RWPE2 (cell line): ENCODE measurements around the gene NKD1.
A peak's percentile ranks its signal among the peaks of the same experiment; 100 is the strongest.

Experiments used
- ATAC-seq: fragments of 200-7000 bp; cut with Tn5 transposase; 3 replicates; pipeline ENCODE4 v1.9.1; 2021; ENCODE audit warnings: low read depth
- DNase-seq: peaks from one replicate; pipeline ENCODE4 v3.0.0-alpha.2; 2020; ENCODE audit warnings: low spot score
- H3K27ac ChIP-seq: fragments of 450-650 bp; 2 replicates; pipeline ENCODE4 v1.5.1; 2017; ENCODE audit warnings: mild to moderate bottlenecking; ENCODE audit not compliant: poor library complexity, severe bottlenecking
- H3K27me3 ChIP-seq: fragments of 250-450 bp; sonication (Bioruptor Pico); 2 replicates; pipeline ENCODE4 v1.5.1; 2021; ENCODE audit warnings: mild to moderate bottlenecking, moderate library complexity; ENCODE audit not compliant: insufficient read depth, poor library complexity, severe bottlenecking
- H3K36me3 ChIP-seq: fragments of 250-450 bp; sonication (Bioruptor Pico); 2 replicates; pipeline ENCODE4 v1.5.1; 2020; ENCODE audit warnings: low read depth, mild to moderate bottlenecking, moderate library complexity
- H3K4me1 ChIP-seq: fragments of 250-450 bp; sonication (Bioruptor Pico); 2 replicates; pipeline ENCODE4 v1.5.1; 2021; ENCODE audit warnings: mild to moderate bottlenecking, moderate library complexity; ENCODE audit not compliant: insufficient read depth, poor library complexity, severe bottlenecking
- H3K4me3 ChIP-seq: fragments of 250-450 bp; sonication (Bioruptor Pico); 2 replicates; pipeline ENCODE4 v1.5.1; 2021; ENCODE audit warnings: mild to moderate bottlenecking, moderate library complexity; ENCODE audit not compliant: severe bottlenecking
- H3K9me3 ChIP-seq: fragments of 250-450 bp; sonication (Bioruptor Pico); 2 replicates; pipeline ENCODE4 v1.5.1; 2021; ENCODE audit warnings: mild to moderate bottlenecking, moderate library complexity; ENCODE audit not compliant: severe bottlenecking
- TF ChIP-seq, protein P1 (sequence below): fragments of 450-650 bp; IDR thresholded peaks from one replicate; pipeline ENCODE4 v1.5.1; 2017; ENCODE audit warnings: mild to moderate bottlenecking, moderate library complexity; ENCODE audit not compliant: poor library complexity, severe bottlenecking

NKD1 gene

DNA sequence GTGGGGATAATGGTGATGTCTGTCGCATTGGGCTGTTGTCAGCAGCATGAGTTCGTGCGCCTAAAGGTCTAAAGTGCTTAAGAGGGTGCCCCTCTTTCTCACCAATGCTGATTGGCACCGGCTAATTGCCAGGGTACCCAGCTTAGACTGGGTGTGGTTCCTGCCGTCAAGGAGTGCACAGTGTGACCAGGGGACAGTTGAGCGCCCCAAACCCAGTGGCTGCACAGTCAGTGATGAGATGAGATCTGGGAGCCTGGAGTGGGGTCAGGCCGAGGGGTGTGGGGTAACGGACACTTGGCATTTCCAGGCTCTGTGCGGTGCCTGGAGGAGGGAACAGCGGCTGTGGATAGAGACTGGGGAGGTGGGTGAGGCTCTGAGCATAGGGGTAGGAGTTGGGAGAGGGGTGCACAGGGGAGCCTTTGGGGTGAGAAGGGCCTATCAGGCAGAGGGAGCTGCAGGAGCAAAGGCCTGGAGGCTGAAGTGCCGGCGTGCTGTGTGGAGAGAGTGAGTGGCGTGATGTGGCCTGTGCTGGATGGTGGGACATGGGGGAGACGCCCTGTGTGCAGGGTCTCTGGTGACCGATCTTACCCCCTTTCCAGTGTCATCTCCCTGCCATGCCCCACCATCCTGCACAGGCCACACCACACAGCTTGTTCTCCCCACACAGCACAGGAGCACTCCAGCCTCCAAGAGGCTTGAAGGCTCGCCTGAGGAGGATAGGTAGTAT lies 74.6 kb downstream of the NKD1 start:
- DNase-seq, result no peak
- H3K4me1 ChIP-seq, result no peaks in the 10 kb centered on the region
- ATAC-seq, result no peak
- no peaks in the 10 kb centered on the region for H3K9me3 ChIP-seq
- H3K4me3 ChIP-seq, result no peak overlapping the region
- no peaks in the 10 kb centered on the region for H3K27me3 ChIP-seq
- no peak overlapping the region for H3K27ac ChIP-seq
- no peaks in the 10 kb centered on the region for H3K36me3 ChIP-seq
- TF ChIP-seq, protein P1, sequence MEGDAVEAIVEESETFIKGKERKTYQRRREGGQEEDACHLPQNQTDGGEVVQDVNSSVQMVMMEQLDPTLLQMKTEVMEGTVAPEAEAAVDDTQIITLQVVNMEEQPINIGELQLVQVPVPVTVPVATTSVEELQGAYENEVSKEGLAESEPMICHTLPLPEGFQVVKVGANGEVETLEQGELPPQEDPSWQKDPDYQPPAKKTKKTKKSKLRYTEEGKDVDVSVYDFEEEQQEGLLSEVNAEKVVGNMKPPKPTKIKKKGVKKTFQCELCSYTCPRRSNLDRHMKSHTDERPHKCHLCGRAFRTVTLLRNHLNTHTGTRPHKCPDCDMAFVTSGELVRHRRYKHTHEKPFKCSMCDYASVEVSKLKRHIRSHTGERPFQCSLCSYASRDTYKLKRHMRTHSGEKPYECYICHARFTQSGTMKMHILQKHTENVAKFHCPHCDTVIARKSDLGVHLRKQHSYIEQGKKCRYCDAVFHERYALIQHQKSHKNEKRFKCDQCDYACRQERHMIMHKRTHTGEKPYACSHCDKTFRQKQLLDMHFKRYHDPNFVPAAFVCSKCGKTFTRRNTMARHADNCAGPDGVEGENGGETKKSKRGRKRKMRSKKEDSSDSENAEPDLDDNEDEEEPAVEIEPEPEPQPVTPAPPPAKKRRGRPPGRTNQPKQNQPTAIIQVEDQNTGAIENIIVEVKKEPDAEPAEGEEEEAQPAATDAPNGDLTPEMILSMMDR, result no peak

DNA sequence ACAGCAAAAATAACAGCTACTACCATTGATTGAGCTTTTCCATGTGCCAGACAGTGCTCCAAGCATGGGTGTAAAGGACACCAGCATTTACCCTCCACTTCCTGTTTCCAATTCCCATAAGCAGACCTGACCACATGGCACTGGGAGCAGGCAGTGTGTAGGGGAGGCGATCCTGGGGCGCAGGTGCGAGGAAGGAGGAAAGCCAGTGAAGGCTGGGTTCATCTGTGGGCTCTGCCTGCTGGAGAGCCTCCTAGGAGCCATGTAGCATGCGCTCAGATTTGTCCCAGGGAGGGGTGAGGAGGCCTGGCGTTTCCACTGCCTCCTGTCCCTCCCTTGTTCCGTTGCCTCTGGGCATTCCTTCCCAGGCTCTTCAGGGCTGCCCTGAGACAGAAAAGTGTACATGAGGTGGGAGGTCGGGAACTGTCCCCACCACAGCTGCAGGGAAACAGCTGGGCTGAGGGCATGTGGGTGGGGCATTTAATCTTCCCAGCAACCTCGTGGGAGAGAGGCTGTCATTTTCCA lies 76.3 kb downstream of the NKD1 start:
- H3K27ac ChIP-seq, result no peak overlapping the region
- no peak for ATAC-seq
- H3K9me3 ChIP-seq, result no peaks in the 10 kb centered on the region
- no peak overlapping the region for H3K4me3 ChIP-seq
- no peaks in the 10 kb centered on the region for H3K27me3 ChIP-seq
- TF ChIP-seq, protein P1, result no peak
- DNase-seq, result no peak
- H3K4me1 ChIP-seq, result no peaks in the 10 kb centered on the region
- no peaks in the 10 kb centered on the region for H3K36me3 ChIP-seq

DNA sequence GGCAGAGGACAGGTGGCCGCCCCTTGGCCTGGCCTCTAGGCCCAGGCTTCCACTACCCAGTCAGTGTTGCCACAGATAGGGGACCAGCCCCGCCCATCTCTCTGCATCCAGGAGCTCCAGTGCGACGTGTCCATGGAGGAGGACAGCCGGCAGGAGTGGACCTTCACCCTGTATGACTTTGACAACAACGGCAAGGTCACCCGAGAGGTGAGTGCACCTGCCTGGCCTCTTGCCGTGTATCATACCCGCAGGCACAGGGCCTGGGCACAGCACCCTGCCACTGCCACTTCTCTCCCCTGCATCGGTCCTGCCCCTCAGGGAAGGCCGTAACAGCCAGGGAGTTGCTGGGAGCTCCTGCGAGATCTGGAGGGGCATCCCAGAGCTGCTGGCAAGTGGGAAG lies 77.2 kb downstream of the NKD1 start:
- H3K27ac ChIP-seq, result no peak overlapping the region
- H3K36me3 ChIP-seq, result no peaks in the 10 kb centered on the region
- H3K4me1 ChIP-seq, result no peaks in the 10 kb centered on the region
- no peak overlapping the region for H3K4me3 ChIP-seq
- H3K9me3 ChIP-seq, result no peaks in the 10 kb centered on the region
- TF ChIP-seq, protein P1, result no peak
- DNase-seq, result peak; percentile 62
- H3K27me3 ChIP-seq, result no peaks in the 10 kb centered on the region
- no peak for ATAC-seq

DNA sequence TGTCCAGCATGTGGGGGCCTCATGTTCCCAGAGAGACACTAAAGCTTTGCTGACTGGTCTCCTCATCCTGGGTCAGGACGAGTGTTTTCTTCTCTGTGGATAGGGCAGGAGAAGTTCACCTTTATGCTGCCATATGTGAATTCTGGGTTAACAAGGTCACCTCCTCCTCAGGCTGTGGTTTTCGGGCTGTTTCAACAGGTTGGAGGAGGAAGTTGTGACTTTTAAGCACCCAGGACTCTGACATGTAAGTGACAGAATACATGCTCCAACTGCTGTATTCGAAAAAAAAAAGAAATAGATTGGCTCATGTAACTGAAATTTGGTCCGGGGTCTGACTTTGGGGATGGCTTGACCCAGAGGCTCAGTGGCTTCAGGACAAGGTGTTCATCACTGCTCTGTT lies 78.7 kb downstream of the NKD1 start:
- Histone ChIP-seq H3K36me3 (no peaks in the 10 kb centered on the region), H3K27ac (no peak overlapping the region), H3K4me3 (no peak overlapping the region), H3K9me3 (no peaks in the 10 kb centered on the region), H3K4me1 (no peaks in the 10 kb centered on the region), H3K27me3 (no peaks in the 10 kb centered on the region)
- TF ChIP-seq, protein P1, result no peak
- DNase-seq (no peak), ATAC-seq (no peak)

DNA sequence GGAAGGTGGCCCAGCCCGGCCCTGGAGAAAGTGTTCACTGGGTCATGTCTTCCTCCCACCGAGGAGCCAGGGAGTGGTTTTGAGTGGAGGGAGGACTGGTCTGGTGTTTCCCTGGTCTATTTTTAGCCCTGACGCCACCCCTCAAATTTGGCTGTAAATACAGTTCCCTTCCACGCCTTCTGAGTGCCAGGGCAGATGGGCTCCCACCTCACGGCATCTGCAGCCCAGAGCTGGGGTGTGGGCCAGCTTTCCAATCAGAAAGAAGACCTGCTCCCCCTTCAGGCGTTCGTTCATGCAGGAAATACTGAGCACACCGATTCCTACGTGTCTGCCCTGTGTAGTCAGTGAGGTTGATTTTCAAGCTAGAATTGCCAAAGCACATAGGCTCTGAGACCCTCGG lies 79.2 kb downstream of the NKD1 start:
- Histone ChIP-seq H3K9me3 (no peaks in the 10 kb centered on the region), H3K36me3 (no peaks in the 10 kb centered on the region), H3K4me3 (no peak overlapping the region), H3K27me3 (no peaks in the 10 kb centered on the region), H3K4me1 (no peaks in the 10 kb centered on the region), H3K27ac (no peak overlapping the region)
- ATAC-seq (peak; percentile 35; the same call in 2 of the 3 replicates), DNase-seq (no peak)
- TF ChIP-seq, protein P1, result no peak
